Mucosa of descending colon (tissue), 3 donors: Measurements from ENCODE around the gene TTC6. TPM values are rescaled to one million over a fixed set of nuclear protein-coding genes. Genes with fewer than 3 reads are reported as not detected.

Source experiments
- ATAC-seq: fragments of 200-7000 bp; cut with Tn5 transposase; one replicate; pipeline ENCODE4 v1.9.1; 2020; ENCODE audit warnings: mild to moderate bottlenecking, moderate library complexity
- DNase-seq, 3 donors: peaks; one replicate each; pipeline ENCODE4 v3.0.0-alpha.2; 2020
- H3K36me3 ChIP-seq: fragments of 200-600 bp; one replicate; pipeline ENCODE4 v1.8.0; 2021; ENCODE audit warnings: low read depth, mild to moderate bottlenecking
- H3K4me1 ChIP-seq: fragments of 200-600 bp; one replicate; pipeline ENCODE4 v1.8.0; 2021; ENCODE audit warnings: low read depth, mild to moderate bottlenecking
- H3K4me3 ChIP-seq: fragments of 200-600 bp; one replicate; pipeline ENCODE4 v1.8.0; 2021; ENCODE audit warnings: mild to moderate bottlenecking
- H3K9me3 ChIP-seq: fragments of 200-600 bp; one replicate; pipeline ENCODE4 v1.8.0; 2021; ENCODE audit warnings: mild to moderate bottlenecking
- CTCF ChIP-seq: fragments of 200-600 bp; IDR thresholded peaks from one replicate; pipeline ENCODE4 v1.8.0; 2022; ENCODE audit warnings: antibody characterized with exemption, mild to moderate bottlenecking
- intact Hi-C, 2 donors: fragments of 100-400 bp; cut with DNase I in 1 of 2; cut with micrococcal nuclease in 1 of 2; formaldehyde crosslinking; loops; one replicate each; pipeline versions ENCODE4 v1.11.0 to v1.11.1; 2022; cut with DNase I, micrococcal nuclease
- total RNA-seq, 3 donors: library from RNA; stranded (reverse); fragmentation: NEBNext Ultra II Directional in 2 of 3; extraction: Animal tissue kit (Norgen Biotek cat#: 25700) in 2 of 3; gene quantifications; one replicate each; pipeline versions ENCODE4 v1.2.1 to v1.2.4, GENCODE V29; 2021 to 2023
- donor health status: DM: no; HTN: no; CAD: no; lungs with moderate emphysema.
- donor health status: DM: no; HTN: no; CAD: no.
- donor health status: DM: no; HTN: yes; CAD: no.

The TTC6 gene
- total RNA-seq, 3 donors from 2014 or later = 1.7 to 9.2 (median 4.8) TPM

- ATAC-seq (no peak), DNase-seq (no peak)
- H3K4me1 ChIP-seq = no peaks in the 10 kb centered on the region
- no peak overlapping the region for H3K4me3 ChIP-seq
- intact Hi-C loops = no loop called here
- H3K9me3 ChIP-seq = no peaks in the 10 kb centered on the region
- no peak for TF ChIP-seq CTCF
- no peaks in the 10 kb centered on the region for H3K36me3 ChIP-seq
Measured at GRCh38 chr14:37642125-37642524, 46.7 kb downstream of the TTC6 start.

GRCh38 chr14:37643701-37644100 is 48.3 kb downstream of the TTC6 start:
- intact Hi-C loops = no loop called here

More at GRCh38 chr14:37643701-37644100, 48.3 kb downstream of the TTC6 start:
- ATAC-seq (no peak), DNase-seq (no peak)
- no peaks in the 10 kb centered on the region for H3K9me3 ChIP-seq
- TF ChIP-seq CTCF = no peak
- no peaks in the 10 kb centered on the region for H3K4me1 ChIP-seq
- no peak overlapping the region for H3K4me3 ChIP-seq
- H3K36me3 ChIP-seq = no peaks in the 10 kb centered on the region

Other genes starting within 250 kb of the TTC6 start
- 10 to 100 TPM; 21.1 to 73.3 (median 64.5) TPM for gene FOXA1, start 380 bp upstream of the TTC6 start, total RNA-seq